Measurements from ENCODE around the gene KCNQ5.

The KCNQ5 gene

GRCh38 chr6:73028124-73028766, 406.4 kb downstream of the KCNQ5 start:
- no peak for DNase-seq

- DNase-seq = no peak
Measured at GRCh38 chr6:73028893-73029450, 407.1 kb downstream of the KCNQ5 start.

- DNase-seq = peak; percentile 7
Measured at GRCh38 chr6:73030257-73030656, 408.4 kb downstream of the KCNQ5 start.

GRCh38 chr6:73030791-73031782, 409.2 kb downstream of the KCNQ5 start:
- DNase-seq = no peak

- DNase-seq = peak; percentile 1
Measured at GRCh38 chr6:73032586-73032985, 410.7 kb downstream of the KCNQ5 start.

DNA sequence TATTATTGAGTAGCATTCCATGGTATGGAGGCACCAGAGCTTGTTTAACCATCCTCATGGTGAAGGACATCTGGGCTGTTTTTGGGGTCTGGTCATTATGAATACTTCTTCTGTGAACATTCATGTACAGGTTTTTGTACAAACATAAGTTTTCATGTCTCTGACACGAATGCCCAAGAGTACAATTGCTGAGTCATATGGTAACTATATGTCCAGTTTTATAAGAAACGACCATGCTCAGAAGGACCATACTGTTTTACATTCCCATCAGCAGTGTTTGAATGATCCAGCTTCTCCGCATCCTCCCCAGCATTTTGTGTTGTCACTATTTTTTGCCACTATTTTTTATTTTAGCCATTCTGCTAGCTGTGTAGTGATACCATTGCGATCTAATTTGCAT, 414.8 kb downstream of the KCNQ5 start:
- no peak for DNase-seq

GRCh38 chr6:73041051-73041450, 419.2 kb downstream of the KCNQ5 start:
- no peak for DNase-seq

GRCh38 chr6:73042892-73043291, 421.0 kb downstream of the KCNQ5 start:
- no peak for DNase-seq

DNA sequence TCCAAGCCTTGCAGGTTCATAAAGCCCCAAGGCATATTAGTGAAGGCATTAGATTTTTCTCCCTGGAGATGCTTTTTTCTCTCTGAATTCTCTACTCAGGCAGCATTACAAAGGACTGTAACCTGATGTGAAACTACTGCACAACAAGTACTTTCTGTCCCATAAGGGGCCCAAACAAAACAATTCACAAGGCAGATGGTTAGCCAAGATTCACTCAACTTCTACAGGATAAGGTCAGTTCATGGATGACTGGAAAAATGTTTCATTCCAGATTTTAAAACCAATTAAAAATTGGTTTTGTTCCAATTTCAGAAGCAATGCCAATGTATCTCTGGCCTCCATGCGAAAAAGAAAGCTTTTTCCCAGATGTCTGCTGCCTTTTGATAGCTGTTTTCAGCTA, 421.6 kb downstream of the KCNQ5 start:
- DNase-seq = no peak

DNA sequence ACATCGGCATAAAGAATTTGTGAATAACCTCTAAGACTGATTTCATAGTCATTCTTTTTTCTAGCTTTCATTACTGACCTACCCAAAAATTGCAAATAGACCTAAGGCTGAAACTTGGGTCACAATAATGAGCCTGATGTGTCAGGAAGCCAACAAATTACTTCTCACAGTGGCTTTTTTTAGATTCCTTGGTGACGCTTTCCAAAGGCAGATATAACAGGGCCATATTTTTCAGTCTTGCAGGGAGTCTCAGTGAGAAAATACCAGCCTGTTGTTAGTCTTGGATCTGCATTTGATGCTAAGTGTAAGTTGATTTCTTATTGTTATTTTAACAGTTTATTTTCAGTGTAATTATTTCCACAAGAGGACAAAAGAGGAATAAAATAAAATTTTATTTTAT, 423.7 kb downstream of the KCNQ5 start:
- no peak for DNase-seq

DNA sequence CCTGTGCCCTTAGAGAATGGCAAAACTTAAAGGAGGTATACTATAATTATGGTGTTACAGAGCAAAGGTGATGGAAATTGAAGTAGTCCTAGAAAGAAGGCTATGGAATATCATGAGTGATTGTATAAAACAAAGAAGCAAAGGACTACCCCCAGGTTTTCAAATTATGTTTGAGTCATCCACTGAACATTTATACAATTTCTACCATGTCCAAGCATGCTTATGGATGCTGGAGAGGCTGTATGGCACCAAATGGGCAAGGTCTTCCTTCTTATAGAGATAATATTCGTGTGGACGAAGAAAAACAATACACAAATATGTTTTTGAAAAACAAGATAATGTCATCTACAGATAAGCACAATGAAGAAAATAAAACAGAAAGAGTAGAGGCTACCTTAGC, 425.9 kb downstream of the KCNQ5 start:
- no peak for DNase-seq

DNA sequence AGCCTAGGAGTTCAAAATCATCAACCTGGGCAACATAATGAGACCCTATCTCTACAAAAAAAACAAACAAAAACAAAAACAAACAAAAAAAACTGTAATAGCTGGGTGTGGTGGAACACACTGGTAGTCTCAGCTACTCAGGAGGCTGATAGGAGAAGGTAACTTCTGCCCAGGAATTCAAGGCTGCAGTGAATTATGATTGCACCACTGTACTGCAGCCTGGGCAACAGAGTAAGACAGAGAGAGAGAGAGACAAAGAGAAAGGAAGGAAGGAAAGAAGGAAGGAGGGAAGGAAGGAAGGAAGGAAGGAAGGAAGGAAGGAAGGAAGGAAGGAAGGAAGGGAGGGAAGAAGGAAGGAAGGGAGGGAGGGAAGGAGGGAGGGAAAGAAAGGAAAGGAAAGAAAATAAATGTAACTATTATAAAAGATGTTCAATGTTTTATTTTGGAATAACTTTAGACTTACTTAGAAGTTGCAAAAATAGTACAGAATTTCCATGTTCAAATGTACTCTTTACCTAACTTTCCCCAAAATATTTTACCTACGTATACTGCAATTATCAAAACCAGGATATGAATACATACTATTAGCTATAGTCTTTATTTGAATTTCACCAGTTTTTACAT, 428.2 kb downstream of the KCNQ5 start:
- no peak for DNase-seq

GRCh38 chr6:73050706-73051105, 428.8 kb downstream of the KCNQ5 start:
- DNase-seq = no peak

DNA sequence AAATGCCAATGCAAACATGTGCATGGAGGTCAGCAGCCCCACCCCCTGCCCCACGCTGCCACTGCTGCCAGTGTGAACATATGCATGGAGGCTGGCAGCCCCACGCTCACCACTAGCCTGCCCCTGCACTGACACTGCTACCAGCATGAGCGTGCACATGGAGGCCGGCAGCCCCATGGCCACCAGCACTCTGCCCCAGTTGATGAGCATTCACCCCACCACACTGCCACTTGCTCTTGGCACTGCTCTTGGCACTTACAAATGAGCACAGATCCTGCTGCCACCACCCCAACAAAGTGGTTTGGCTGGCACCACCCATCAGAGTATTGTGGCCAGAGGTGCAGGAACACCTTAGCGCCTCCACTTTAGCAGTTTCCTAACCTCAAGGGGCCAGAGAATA, 429.3 kb downstream of the KCNQ5 start:
- no peak for DNase-seq

DNA sequence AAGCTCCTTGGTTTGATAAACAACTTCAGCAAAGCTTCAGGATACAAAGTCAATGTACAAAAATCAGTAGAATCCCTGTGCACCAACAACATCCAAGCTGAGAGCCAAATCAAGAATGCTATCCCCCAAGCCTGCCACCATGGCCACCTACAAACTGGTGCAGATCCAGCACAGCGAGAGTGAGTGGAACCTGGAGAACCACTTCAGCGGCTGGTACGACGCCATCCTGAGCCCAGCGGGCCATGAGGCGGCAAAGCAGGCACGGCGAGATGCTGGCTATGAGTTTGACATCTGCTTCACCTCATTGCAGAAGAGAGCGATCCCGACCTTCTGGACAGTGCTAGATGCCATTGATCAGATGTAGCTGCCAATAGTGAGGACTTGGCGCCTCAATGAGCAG, 433.1 kb downstream of the KCNQ5 start:
- no peak for DNase-seq

DNA sequence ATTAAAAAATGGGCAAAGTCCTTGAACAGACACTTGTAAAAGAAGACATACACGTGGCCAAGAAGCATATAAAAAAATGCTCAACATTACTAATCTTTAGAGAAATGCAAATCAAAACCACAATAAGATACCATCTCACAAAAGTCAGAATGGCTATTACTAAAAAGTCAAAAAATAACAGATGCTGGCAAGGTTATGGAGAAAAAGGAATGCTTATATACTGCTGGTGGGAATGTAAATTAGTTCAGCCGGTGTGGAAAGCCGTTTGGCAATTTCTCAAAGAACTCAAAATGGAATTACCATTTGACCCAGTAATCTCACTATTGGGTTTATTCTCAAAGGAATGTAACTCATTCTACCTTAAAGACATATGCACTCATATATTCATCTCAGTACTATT, 436.9 kb downstream of the KCNQ5 start:
- DNase-seq = no peak

- no peak for DNase-seq
Measured at GRCh38 chr6:73062130-73062529, 440.3 kb downstream of the KCNQ5 start.

- DNase-seq = no peak
Measured at GRCh38 chr6:73062837-73063236, 441.0 kb downstream of the KCNQ5 start.

- DNase-seq = no peak
Measured at GRCh38 chr6:73064266-73064665, 442.4 kb downstream of the KCNQ5 start.

- DNase-seq = no peak
Measured at GRCh38 chr6:73073238-73073637, 451.4 kb downstream of the KCNQ5 start.

DNA sequence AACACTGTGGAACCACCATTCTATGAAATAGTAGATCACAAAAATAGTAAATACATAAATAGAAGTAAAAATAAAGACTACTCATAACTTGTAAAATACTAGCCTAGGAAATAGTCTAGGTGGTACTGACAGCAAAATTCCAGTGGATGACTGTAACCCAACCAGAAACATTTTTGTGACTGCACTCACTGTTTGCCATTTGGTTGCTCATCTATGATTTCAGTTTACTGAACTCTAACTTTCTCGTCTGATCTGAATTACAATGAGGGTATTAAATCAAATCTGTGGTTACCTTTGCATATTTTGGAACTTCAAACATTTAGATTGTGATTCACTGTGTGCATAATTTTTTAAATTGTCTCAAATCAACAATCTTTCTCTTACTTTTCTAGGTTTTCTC, 452.3 kb downstream of the KCNQ5 start:
- no peak for DNase-seq

- no peak for DNase-seq
Measured at GRCh38 chr6:73076211-73076954, 454.5 kb downstream of the KCNQ5 start.
